ENCODE measurements around the gene TPGS2. TPM values are rescaled to one million over a fixed set of nuclear protein-coding genes. Genes with fewer than 3 reads are reported as not detected.

Gene TPGS2
- total RNA-seq, 1 donor from 2014 or later, result 65.2 TPM

- Histone ChIP-seq H3K9me3 (peaks cover 7% of the 10 kb centered on the region), H3K36me3 (no peaks in the 10 kb centered on the region), H3K4me3 (no peak overlapping the region), H3K4me1 (no peaks in the 10 kb centered on the region), H3K27me3 (ENCODE audit: low read depth) (no peaks in the 10 kb centered on the region), H3K27ac (no peak overlapping the region)
- TF ChIP-seq CTCF (IDR thresholded peaks at IDR 0.05), result no peak
- DNase-seq (no peak), ATAC-seq (no peak)
- intact Hi-C loops (cut with DNase I), result no loop called here
Observed at GRCh38 chr18:36856815-36857214, 28.0 kb upstream of the TPGS2 start.

GRCh38 chr18:36851202-36851590 is 22.4 kb upstream of the TPGS2 start:
- Histone ChIP-seq H3K9me3 (peaks cover 10% of the 10 kb centered on the region), H3K4me1 (no peaks in the 10 kb centered on the region), H3K27ac (no peak overlapping the region), H3K36me3 (no peaks in the 10 kb centered on the region), H3K27me3 (ENCODE audit: low read depth) (no peaks in the 10 kb centered on the region), H3K4me3 (no peak overlapping the region)
- no peak for DNase-seq
- no peak for TF ChIP-seq CTCF (IDR thresholded peaks at IDR 0.05)
- ATAC-seq, result no peak
- intact Hi-C loops (cut with DNase I), result no loop called here

GRCh38 chr18:36850527-36851201 is 21.9 kb upstream of the TPGS2 start:
- DNase-seq, result no peak
- H3K4me3 ChIP-seq, result no peak overlapping the region
- no peak for TF ChIP-seq CTCF (IDR thresholded peaks at IDR 0.05)
- intact Hi-C loops (cut with DNase I), result no loop called here
- H3K9me3 ChIP-seq, result peaks cover 10% of the 10 kb centered on the region
- H3K27ac ChIP-seq, result no peak overlapping the region
- H3K36me3 ChIP-seq, result no peaks in the 10 kb centered on the region
- H3K27me3 ChIP-seq (ENCODE audit: low read depth), result no peaks in the 10 kb centered on the region
- ATAC-seq, result no peak
- no peaks in the 10 kb centered on the region for H3K4me1 ChIP-seq

- Histone ChIP-seq H3K4me3 (no peak overlapping the region), H3K4me1 (no peaks in the 10 kb centered on the region), H3K27ac (no peak overlapping the region), H3K36me3 (no peaks in the 10 kb centered on the region), H3K9me3 (peaks cover 10% of the 10 kb centered on the region), H3K27me3 (ENCODE audit: low read depth) (no peaks in the 10 kb centered on the region)
- no peak for ATAC-seq
- no peak for DNase-seq
- intact Hi-C loops (cut with DNase I), result no loop called here
- no peak for TF ChIP-seq CTCF (IDR thresholded peaks at IDR 0.05)
Observed at GRCh38 chr18:36849288-36850006, 20.6 kb upstream of the TPGS2 start.

GRCh38 chr18:36848609-36849008 is 19.8 kb upstream of the TPGS2 start:
- Histone ChIP-seq H3K36me3 (no peaks in the 10 kb centered on the region), H3K9me3 (peaks cover 10% of the 10 kb centered on the region), H3K4me3 (no peak overlapping the region), H3K27ac (no peak overlapping the region), H3K27me3 (ENCODE audit: low read depth) (no peaks in the 10 kb centered on the region), H3K4me1 (no peaks in the 10 kb centered on the region)
- intact Hi-C loops (cut with DNase I), result no loop called here
- DNase-seq, result no peak
- ATAC-seq, result no peak
- TF ChIP-seq CTCF (IDR thresholded peaks at IDR 0.05), result no peak

Data from lower lobe of right lung (tissue), 2 donors.